ENCODE data around the gene ABL1.

Gene ABL1

DNA sequence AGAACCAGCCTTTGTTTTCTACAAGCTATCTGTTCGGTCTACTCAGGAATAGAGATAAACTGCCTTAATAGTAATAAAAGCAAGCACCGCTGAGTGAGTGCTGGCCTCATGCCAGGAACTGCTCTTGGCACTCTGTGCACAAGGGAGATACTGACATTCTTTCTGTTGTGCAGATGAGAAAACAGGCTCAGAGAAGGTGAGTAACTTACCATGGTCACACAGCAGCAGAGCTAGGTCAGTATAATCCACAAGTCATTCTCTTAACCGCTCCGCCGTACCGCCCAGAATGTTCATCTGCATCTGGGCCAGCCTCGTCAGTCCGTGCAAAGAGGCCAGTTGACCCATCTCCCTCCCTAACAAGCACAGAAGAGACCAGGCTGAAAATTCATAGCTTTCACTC lies 34.2 kb downstream of the ABL1 start:
- TF ChIP-seq, protein P1, sequence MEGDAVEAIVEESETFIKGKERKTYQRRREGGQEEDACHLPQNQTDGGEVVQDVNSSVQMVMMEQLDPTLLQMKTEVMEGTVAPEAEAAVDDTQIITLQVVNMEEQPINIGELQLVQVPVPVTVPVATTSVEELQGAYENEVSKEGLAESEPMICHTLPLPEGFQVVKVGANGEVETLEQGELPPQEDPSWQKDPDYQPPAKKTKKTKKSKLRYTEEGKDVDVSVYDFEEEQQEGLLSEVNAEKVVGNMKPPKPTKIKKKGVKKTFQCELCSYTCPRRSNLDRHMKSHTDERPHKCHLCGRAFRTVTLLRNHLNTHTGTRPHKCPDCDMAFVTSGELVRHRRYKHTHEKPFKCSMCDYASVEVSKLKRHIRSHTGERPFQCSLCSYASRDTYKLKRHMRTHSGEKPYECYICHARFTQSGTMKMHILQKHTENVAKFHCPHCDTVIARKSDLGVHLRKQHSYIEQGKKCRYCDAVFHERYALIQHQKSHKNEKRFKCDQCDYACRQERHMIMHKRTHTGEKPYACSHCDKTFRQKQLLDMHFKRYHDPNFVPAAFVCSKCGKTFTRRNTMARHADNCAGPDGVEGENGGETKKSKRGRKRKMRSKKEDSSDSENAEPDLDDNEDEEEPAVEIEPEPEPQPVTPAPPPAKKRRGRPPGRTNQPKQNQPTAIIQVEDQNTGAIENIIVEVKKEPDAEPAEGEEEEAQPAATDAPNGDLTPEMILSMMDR (IDR thresholded peaks at IDR 0.05; ENCODE audit: control extremely low read depth, extremely low read depth, low read depth, missing control alignments) = no peak
- POLR2A ChIA-PET = no interaction called here
- no peak for DNase-seq (ENCODE audit: extremely low spot score)
- CTCF ChIA-PET = interaction anchor here (0.8 to 12.3 kb wide), 25 partner anchors 11 to 409 kb away, joined by 3 to 318 read pairs (median 5); no protein-coding TSS in a partner anchor

GRCh38 chr9:130870491-130871381 lies 35.7 kb downstream of the ABL1 start:
- ChIA-PET POLR2A (no interaction called here), CTCF (interaction anchor here (0.7 to 12.3 kb wide), 29 partner anchors 9 to 492 kb away, joined by 3 to 318 read pairs (median 7); no protein-coding TSS in a partner anchor)
- peak; percentile 81 for DNase-seq (ENCODE audit: extremely low spot score)
- TF ChIP-seq, protein P1 (IDR thresholded peaks at IDR 0.05; ENCODE audit: control extremely low read depth, extremely low read depth, low read depth, missing control alignments) = no peak

- TF ChIP-seq, protein P1 (IDR thresholded peaks at IDR 0.05; ENCODE audit: control extremely low read depth, extremely low read depth, low read depth, missing control alignments) = no peak
- ChIA-PET POLR2A (no interaction called here), CTCF (interaction anchor here (1.1 to 12.3 kb wide), 6 partner anchors 10 to 175 kb away, joined by 4 to 318 read pairs (median 8); no protein-coding TSS in a partner anchor)
- no peak for DNase-seq (ENCODE audit: extremely low spot score)
Measured at GRCh38 chr9:130871395-130872062, 36.5 kb downstream of the ABL1 start.

- CTCF ChIA-PET = interaction anchor here (1.1 to 12.3 kb wide), 4 partner anchors 56 to 174 kb away, joined by 4 to 318 read pairs (median 10); no protein-coding TSS in a partner anchor
- no peak for DNase-seq (ENCODE audit: extremely low spot score)
- TF ChIP-seq, protein P1 (IDR thresholded peaks at IDR 0.05; ENCODE audit: control extremely low read depth, extremely low read depth, low read depth, missing control alignments) = no peak
- POLR2A ChIA-PET = no interaction called here
Measured at GRCh38 chr9:130872093-130872492, 37.0 kb downstream of the ABL1 start.

DNA sequence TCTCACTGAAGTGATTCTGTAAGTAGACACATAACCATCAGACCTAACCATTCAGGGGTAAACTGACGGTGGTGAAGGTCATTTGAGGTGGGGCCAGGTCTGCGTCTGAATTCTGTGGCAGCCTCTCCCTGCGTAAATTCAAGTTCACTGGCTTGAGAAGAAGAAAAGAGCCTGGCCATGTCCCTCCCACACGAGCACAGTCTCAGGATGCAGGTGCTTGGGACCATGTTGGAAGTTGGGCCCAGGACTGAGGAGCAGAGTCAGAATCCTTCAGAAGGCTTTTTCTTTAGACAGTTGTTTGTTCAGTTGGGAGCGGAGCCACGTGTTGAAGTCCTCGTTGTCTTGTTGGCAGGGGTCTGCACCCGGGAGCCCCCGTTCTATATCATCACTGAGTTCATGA lies 37.5 kb downstream of the ABL1 start:
- TF ChIP-seq, protein P1 (IDR thresholded peaks at IDR 0.05; ENCODE audit: control extremely low read depth, extremely low read depth, low read depth, missing control alignments) = no peak
- no peak for DNase-seq (ENCODE audit: extremely low spot score)
- POLR2A ChIA-PET = no interaction called here
- CTCF ChIA-PET = interaction anchor here (3.3 to 12.3 kb wide), 2 partner anchors 56 to 168 kb away, joined by 12 to 318 read pairs; no protein-coding TSS in a partner anchor

DNA sequence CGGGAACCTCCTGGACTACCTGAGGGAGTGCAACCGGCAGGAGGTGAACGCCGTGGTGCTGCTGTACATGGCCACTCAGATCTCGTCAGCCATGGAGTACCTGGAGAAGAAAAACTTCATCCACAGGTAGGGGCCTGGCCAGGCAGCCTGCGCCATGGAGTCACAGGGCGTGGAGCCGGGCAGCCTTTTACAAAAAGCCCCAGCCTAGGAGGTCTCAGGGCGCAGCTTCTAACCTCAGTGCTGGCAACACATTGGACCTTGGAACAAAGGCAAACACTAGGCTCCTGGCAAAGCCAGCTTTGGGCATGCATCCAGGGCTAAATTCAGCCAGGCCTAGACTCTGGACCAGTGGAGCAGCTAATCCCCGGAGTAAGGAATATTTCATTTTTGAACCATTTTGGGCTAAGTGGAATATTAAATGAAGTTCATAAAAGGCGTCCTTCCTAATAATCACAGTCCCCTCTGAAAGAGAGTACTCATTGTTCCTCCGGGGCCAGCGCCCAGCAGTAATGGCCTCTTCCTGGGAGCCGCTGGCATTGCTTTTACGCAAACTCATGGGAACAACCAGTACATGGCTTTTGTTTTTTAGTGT lies 38.0 kb downstream of the ABL1 start:
- ChIA-PET CTCF (no interaction called here), POLR2A (no interaction called here)
- TF ChIP-seq, protein P1 (IDR thresholded peaks at IDR 0.05; ENCODE audit: control extremely low read depth, extremely low read depth, low read depth, missing control alignments) = no peak
- DNase-seq (ENCODE audit: extremely low spot score) = no peak
